SW480 (cell line): ENCODE data around the gene TIAL1.
"Not testable (repeated sequence)": the region's sequence is repeated elsewhere in the genome, so short reads cannot be mapped to it uniquely, and the experiment has no call there.

Experiments
- DNase-seq: peaks from one replicate; pipeline ENCODE4 v3.0.0-alpha.2; 2016; ENCODE audit warnings: low spot score

Gene TIAL1

DNA sequence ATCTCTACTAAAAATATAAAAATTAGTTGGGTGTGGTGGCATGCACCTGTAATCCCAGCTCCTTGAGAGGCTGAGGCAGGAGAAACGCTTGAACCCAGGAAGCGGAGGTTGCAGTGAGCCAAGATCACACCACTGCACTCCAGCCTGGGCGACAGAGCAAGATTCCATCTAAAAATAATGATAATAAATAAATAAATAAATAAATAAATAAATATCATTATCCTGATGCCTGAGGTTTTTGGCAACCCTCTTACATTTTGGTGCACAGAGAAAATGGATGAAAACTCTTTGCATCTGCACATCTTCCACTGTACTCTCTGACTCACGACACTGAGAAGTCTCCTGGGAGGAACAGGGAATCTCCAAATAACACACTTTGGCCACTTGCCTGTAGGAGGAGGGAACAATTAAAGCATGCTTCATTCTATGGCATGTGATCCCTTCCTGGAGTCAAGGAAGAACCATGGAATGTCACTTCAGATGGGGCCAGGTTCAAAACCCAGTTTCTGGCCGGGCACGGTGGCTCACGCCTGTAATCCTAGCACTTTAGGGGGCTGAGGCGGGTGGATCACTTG lies 68.0 kb downstream of the TIAL1 start:
- not testable (repeated sequence) for DNase-seq

- DNase-seq = no peak
These were observed 69.9 kb downstream of the TIAL1 start for GRCh38 chr10:119526621-119527592.

DNA sequence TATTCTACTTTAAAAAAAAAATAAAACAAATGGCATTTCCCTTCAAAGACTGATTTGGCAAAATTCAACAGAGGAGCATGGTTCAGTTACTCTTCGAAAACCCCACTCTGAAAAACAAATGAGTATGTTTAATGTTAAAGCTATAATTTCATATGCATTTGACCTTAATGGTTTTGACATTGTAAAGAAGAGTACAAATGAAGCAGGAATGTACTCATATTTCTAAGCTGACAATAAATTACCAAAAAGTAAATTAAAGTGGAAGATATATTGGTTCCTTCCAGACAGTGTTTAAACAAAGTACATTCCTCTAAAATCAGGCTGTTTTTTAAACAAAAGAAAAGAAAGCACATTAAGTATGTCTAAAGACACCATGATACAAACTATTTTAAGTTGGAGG lies 70.6 kb downstream of the TIAL1 start:
- DNase-seq = no peak

- no peak for DNase-seq
These were observed 71.6 kb downstream of the TIAL1 start for GRCh38 chr10:119525116-119525515.

GRCh38 chr10:119524720-119525070 lies 72.1 kb downstream of the TIAL1 start:
- DNase-seq = no peak

GRCh38 chr10:119523895-119524719 lies 72.7 kb downstream of the TIAL1 start:
- DNase-seq = no peak
